NK-92 (cell line): ENCODE results near the gene SH3PXD2B.

Source experiments
- DNase-seq: peaks from one replicate; lab custom pipeline; 2025; ENCODE audit not compliant: unreplicated experiment; lab: John Stamatoyannopoulos, UW

Gene SH3PXD2B

DNA sequence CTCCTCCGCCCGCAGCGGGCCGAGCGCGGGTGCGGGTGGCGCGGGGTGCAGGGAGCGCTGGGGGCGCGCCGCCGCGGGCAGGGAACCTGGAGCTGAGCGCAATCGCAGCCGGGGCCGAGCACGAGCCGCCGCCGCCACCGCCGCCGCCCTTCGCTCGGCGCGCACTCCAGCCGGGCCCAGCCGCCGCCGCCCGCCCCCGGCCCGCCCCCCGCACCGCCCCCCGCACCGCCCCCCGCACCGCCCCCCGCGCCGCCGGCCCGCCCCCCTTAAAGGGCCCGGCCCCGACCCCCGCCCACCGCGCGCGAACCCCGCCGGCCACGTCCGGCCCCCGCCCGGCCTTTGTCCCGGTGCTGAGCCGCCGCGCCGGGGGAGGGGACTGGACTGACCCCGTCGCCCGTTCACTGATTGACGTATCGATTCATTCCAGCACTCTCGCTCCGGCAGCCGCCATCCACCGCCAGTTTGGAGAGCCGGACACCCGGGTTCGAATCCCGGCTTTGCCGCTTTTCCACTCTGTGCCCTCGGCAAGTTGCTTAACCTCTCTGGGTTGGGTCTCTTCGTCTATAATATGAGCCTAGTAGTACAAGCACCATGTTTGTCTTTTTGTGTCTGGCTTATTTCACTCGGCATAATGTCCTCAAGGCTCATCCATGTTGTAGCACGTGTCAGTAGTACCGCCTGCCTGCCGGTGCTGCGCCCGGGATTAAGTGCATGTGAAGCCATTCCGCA is at the start of gene SH3PXD2B:
Gene SH3PXD2B, minus strand, starts transcription at position 168 of the 729 bp plus-strand sequence. CDS start 173 bp downstream, outside the sequence.
- DNase-seq, result no peak

GRCh38 chr5:172502969-172503368 is 48.6 kb upstream of the SH3PXD2B start:
- DNase-seq, result no peak

GRCh38 chr5:172502410-172502809 is 48.1 kb upstream of the SH3PXD2B start:
- DNase-seq, result no peak

- DNase-seq, result no peak
Observed at GRCh38 chr5:172501708-172502320, 47.5 kb upstream of the SH3PXD2B start.

- DNase-seq, result no peak
Observed at GRCh38 chr5:172499287-172499686, 45.0 kb upstream of the SH3PXD2B start.

GRCh38 chr5:172498431-172499129 is 44.3 kb upstream of the SH3PXD2B start:
- DNase-seq, result no peak

- no peak for DNase-seq
Observed at GRCh38 chr5:172497591-172498255, 43.4 kb upstream of the SH3PXD2B start.

DNA sequence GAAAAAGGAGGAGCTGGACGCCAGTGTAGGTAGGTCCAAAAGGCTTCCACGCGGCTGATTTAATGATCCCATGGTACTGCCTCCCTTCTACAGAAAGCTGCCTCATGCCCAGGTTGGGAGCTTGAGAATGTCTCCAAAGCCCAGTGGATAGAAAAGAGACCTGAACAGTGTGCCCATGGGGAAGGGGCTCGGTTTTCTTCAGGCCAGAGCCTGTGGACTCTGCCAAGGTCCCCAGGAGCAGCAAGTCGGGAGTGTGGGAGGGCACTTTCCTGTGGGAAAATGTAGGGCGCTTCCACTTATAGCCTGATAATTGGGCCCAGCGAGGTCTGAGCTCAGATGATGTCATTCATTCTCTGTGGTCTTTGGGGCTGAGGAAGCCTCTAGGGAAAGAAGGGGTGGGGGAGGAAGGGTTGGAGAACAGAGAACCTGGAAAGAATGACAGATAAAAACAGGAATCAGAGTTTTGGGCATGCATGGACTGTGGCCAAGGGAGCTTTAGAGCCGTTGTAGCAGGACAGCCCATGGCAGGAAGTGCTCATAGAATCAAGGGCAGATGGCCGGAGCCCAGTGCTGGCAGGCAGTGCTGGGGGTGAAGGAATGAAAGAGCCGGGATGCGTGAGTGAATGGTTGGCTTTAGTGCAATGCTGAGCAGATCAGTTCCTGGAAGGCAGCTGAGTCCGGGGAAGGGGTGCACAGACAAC is 42.5 kb upstream of the SH3PXD2B start:
- DNase-seq, result no peak

DNA sequence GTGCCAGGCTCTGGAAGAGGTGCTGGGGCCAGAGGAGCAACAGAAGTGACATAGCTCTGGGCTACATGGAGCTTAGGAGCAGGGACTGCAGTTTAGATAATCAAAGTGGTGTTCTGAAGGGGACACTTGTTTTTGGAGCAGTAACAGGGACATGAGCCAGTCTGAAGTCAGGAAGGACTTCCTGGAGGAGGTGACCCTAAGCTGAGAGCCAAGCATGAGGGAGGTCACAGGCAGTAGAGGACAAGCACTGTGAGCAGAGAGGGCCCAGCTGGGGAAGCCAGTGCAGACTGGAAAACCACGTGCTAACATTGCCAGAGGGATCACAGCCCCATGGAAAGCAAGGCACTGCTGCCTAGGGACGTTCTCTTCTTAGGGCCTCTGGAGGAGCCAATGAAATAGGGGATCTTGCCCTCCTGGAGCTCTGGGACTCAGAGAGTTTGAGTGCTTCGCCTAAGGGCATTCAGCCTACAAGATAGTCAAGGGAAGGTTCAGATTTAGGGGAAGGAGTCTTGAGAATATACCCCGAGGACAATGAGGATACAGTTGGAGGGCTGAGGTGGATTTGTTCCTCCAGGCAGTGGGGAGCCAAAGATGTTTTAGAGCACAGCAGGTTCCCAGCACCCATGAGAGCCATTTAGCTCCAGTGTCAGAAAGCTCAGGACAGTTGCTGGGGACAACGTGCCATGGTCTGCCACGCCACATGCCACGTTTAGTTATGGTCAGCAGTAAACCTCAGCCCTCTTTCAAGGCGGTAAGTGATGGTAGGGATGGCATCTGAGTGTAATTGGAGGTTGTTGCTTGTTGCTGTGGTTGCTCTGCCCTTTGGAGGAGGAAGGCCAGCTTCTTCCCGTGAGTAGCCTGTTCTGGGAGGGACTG is 40.5 kb upstream of the SH3PXD2B start:
- no peak for DNase-seq

DNA sequence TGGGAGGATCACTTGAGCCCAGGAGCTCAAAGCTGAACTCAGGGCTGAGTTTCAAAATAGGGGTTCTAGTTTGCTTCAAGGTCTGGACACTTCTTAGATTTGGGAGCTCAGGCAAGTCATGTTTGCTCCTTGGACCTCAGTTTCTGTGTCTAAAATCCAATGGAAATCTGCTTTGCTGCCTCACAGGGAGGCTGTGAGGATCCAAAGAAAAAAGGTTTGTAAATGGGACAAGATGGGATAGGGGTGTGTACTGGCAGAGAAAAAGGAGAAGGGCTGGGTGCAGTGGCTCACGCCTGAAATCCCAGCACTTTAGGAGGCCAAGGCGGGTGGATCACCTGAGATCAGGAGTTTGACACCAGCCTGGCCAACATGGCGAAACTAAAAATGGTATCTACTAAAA is 39.6 kb upstream of the SH3PXD2B start:
- no peak for DNase-seq

DNA sequence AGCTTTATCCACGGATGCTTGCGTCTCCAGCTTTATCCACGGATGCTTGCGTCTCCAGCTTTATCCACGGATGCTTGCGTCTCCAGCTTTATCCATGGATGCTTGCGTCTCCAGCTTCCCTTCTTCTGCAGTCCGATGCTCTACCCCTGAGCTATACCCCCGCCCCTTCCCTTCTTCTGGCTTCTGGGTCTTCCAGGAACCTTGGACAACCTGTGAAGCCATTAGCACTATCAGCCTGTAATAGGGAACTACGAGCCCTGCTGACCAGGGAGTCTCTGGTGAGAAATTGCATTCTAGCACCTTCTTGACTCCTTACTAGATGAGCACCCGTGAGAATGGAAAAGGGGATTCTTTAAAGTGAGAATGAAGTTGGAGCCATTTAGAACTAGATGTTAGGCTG is 39.1 kb upstream of the SH3PXD2B start:
- DNase-seq, result no peak

DNA sequence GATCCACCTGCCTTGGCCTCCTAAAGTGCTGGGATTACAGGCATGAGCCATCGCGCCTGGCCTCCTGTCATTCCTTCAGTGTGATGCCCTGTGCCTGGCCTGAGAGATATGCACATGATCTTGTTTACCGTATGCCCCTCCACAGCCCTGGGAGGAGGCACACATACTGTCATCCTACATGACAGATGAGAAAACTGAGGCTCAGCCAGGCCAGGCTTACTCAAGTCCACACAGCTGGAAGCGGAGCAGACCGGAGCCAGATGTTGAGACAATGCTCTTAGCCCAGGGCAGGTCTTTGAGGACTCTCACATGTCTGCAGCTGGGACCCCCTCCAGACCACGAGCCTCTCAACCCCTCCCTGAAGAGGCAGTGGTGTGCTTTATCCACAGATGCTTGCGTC is 38.7 kb upstream of the SH3PXD2B start:
- DNase-seq, result no peak

GRCh38 chr5:172492097-172492840 is 37.9 kb upstream of the SH3PXD2B start:
- DNase-seq, result no peak

- no peak for DNase-seq
Observed at GRCh38 chr5:172491481-172491880, 37.2 kb upstream of the SH3PXD2B start.

GRCh38 chr5:172490514-172491461 is 36.5 kb upstream of the SH3PXD2B start:
- DNase-seq, result no peak

- DNase-seq, result no peak
Observed at GRCh38 chr5:172488221-172488620, 33.9 kb upstream of the SH3PXD2B start.

GRCh38 chr5:172487671-172488070 is 33.3 kb upstream of the SH3PXD2B start:
- no peak for DNase-seq

- DNase-seq, result no peak
Observed at GRCh38 chr5:172486912-172487311, 32.6 kb upstream of the SH3PXD2B start.
